Measurements from ENCODE around the gene MED9.
"Not testable (repeated sequence)": the region's sequence is repeated elsewhere in the genome, so short reads cannot be mapped to it uniquely, and the experiment has no call there.

MED9 gene, protein sequence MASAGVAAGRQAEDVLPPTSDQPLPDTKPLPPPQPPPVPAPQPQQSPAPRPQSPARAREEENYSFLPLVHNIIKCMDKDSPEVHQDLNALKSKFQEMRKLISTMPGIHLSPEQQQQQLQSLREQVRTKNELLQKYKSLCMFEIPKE

DNA sequence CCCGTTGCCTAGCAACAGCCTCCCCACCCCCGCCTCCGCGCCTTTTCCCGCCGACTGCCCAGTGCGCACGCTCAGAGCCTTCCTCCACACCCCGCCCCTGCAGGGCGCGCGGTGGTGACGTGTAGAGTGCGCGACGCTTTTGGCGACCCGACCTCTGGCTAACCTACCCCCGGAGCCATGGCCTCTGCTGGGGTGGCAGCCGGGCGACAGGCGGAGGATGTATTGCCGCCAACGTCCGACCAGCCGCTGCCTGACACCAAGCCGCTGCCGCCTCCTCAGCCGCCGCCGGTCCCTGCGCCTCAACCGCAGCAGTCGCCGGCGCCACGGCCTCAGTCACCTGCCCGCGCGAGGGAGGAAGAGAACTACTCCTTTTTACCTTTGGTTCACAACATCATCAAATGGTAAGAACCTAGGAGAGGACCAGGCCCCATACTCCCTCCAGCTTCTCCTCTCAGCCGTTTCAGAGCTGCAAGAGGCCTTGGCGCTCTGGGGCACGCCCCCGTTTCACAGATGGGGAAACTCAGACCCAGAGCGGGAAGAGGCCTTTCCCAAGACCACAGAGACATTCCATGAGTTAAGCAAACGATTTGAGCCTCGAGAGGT, at the start of gene MED9:
TSS of gene MED9 (plus strand) at position 136 of the 603 bp plus-strand sequence. CDS start at position 178, 42 bp downstream.
- peak; percentile 89 to 96 for DNase-seq (ENCODE audit: extremely low read depth in 1 of 2, low read depth in 1 of 2)

DNA sequence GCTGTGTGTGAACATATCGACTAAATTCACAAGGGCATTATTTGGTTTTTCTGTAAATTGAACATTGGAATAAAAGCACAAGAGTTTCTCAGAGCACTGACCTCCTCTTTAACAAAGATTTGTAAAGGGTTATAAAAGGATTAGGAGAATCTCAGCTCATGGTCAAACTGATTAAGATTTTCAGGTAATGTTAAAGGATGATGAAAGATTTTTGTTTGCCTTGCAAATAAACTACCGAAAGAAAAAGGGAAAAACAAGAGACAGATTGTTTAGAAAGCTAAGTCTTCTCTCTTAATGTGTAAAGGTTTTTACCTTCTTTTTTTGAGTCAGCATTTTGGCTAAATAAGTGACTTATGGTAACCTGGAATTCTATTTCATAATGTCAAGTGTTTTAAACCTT, 47.6 kb upstream of the MED9 start:
- no peak for DNase-seq (ENCODE audit: extremely low read depth in 1 of 2, low read depth in 1 of 2)

DNA sequence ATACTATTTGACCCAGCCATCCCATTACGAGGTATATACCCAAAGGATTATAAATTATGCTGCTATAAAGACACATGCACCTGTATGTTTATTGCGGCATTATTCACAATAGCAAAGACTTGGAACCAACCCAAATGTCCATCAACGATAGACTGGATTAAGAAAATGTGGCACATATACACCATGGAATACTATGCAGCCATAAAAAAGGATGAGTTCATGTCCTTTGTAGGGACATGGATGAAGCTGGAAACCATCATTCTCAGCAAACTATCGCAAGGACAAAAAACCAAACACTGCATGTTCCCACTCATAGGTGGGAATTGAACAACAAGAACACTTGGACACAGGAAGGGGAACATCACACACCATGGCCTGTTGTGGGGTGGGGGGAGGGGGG, 45.9 kb upstream of the MED9 start:
- not testable (repeated sequence) for DNase-seq (ENCODE audit: extremely low read depth in 1 of 2, low read depth in 1 of 2)

DNA sequence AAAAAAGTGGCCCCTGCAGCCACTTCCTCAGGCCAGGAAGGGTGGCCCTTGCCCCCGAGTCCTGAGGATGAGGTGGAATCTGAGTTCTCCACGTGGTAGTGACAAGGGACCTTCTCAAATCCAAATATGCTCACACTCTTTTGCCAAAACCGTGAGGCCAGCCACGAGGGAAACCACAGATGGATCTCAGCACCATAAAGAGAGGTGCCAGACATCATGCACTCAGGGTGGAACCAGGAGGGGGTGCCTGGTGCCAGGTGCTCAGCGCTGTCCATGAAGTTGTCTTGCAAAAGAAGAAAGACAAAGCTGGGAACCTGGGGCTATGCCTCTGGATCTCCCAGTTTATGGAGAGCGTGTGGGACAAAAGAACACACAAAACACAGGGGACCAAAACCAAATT, 45.2 kb upstream of the MED9 start:
- DNase-seq (ENCODE audit: extremely low read depth in 1 of 2, low read depth in 1 of 2), result no peak

DNA sequence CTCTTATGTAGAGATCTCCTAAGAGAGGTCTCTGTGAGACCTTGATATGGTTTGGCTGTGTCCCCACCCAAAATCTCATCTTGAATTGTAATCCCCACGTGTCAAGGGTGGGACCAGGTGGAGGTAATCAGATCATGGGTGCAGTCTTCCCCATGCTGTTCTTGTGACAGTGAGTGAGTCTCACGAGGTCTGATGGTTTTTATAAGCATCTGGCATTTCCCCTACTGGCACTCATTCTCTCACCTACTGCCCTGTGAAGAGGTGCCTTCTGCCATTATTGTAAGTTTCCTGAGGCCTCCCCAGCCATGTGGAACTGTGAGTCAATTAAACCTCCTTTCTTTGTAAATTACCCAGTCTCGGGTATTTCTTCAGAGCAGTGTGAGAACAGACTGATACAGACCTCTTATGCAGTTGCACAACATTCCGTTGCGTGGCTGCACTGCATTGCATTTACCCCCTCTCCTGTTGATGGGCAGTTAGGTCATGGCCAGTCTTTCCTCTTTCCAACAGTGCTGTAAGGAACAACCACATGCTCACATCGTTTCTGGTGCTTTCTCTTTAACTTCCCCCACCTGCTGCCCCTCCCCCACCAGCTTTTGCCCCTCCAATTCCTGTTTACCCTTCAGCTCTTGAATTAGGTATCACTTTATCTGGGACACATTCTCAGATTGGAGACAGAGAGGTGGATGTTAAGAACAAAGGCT, 43.6 kb upstream of the MED9 start:
- no peak for DNase-seq (ENCODE audit: extremely low read depth in 1 of 2, low read depth in 1 of 2)

DNA sequence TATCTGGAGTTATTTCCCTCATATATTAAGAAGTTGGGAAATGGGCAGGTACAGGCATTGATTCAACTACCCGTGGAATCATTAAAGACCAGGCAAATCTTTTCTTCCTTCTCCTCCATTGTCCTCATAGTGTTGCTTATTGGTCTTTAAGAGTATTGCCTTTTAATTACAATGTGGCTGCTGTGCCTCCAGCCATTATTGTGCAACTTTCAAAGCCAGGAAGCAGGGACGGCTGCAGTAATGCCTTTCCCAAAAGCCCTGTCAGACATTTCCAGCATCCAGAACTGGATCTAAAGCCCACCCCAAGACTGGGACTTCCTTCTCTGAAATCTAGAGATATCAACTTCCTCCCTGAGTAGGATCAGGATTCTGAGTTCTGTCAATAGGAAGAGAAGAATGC, 42.3 kb upstream of the MED9 start:
- no peak for DNase-seq (ENCODE audit: extremely low read depth in 1 of 2, low read depth in 1 of 2)

DNA sequence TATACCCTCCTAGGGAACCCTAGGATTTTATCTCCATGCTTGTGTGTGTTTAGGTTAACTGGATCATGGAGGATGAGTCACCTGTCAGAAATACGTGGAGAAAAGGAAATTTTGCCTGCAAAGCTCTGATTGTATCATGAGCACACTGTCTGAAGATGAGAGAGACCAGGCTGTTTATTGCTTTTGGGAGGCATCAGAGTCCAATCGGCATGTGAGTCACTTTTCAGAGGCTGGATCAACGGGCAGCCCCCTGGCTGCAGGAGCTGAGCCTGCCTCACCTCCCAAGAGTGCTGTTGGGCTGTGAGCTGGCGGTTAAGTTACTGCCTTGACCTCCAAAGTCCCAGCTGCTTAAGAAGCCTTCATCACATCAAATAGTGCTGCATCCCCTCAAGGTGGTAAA, 41.5 kb upstream of the MED9 start:
- DNase-seq (ENCODE audit: extremely low read depth in 1 of 2, low read depth in 1 of 2), result no peak

DNA sequence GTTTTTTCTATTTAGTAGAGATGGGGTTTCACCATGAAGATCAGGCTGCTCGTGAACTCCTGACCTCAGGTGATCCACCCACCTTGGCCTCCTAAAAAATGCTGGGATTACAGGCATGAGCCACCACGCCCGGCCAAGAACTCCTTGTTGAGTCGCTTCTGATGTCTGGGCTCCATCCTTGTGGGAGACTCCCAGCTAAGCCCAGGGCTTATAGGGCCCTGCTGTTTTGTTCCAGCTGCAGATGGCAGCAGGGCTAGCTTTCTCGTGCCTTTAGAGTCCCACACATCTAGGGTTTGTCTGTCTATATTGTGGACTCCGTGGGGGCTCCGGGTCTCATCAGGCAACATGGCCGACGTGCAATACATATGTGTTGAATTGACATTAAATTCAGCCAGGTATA, 39.3 kb upstream of the MED9 start:
- DNase-seq (ENCODE audit: extremely low read depth in 1 of 2, low read depth in 1 of 2), result no peak

DNA sequence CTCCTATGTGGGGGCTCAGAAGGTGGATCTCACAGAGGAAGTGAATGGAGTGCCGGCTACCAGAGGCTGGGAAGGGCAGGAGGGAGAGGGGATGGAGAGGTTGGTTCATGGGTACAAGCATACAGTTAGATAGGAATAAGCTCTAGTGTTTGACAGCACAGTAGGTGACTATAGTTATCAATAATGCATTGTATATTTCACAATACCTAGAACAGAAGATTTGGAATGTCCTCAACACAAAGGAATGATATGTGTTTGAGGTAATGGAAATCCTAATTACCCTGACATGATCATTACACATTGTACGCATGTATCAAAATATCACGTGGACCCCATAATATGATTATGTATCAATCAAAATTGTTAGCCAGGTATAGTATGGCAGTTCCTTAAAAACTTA, 38.9 kb upstream of the MED9 start:
- no peak for DNase-seq (ENCODE audit: extremely low read depth in 1 of 2, low read depth in 1 of 2)

DNA sequence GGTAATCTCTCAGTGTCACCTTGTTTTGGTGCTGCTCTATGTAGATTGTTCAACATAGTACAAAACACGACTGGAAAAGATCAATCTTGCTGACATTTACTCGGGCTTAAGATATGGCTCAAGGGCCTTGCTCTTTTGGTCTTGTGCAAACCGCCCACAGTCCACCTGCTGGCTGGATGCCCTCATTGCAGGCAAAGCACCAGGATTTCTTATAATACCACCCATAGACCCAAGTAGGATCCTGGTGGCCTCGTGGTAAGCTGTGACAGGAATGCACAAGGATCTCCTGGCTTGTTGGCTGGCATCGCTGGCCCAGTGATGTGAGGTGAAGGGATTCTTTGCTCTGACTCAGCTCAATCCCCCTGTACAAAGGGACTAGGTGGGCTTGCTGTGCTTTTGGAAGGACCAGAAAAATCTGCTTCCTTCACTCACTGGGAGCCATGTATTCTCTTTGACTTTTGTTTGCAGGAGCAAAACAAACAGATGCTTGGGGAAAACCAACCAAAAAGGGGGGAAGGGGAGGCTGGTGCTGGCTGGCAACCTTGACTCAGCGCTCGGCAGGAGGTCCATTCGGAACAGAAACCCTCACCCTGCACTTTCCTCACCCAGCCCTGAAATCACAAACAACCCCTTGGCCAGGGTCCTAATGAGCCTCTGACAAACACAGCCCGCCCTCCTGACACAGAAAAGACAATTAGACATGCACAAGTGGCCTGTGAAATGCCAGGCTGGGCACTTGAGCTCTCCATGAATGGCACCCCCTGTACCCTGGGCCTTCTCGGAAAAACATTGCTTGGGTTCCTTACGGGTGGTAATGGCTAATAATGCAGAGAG, 36.6 kb upstream of the MED9 start:
- DNase-seq (ENCODE audit: extremely low read depth in 1 of 2, low read depth in 1 of 2), result peak; percentile 33 to 60

DNA sequence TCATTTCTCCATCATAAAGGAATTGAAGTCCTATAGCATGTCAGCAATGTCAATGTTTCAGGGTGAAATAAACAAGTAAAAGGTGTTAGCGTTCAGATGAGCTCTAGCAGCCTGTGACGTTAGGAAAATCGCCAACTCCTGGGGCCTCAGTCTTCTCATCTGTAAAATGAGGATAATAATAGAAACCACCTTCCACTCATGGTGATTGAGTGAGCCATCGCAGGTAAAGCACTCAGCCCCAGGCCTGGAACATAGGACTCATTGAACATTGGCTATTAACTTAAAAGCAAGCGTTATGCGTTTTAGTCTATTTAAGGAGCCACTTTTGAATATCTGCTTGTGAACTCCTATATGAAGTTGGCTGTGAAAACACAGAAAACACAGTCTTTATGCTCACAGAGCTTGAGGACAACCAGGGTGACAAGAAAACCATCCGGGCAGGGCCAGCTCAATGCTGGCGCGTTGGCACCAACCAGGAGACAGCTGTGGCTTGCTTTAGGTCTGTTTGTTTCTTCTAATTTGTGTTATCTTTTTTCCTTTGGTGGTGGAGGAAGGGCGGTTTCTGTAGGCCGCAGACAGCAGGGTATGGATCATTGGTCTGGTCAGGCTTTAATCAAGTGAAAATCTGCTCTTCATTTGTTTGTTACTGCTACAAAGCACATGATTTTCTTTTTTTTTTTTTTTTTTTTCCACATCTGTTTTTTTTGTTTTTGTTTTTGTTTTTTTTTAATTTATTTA, 35.7 kb upstream of the MED9 start:
- DNase-seq (ENCODE audit: extremely low read depth in 1 of 2, low read depth in 1 of 2), result no peak

DNA sequence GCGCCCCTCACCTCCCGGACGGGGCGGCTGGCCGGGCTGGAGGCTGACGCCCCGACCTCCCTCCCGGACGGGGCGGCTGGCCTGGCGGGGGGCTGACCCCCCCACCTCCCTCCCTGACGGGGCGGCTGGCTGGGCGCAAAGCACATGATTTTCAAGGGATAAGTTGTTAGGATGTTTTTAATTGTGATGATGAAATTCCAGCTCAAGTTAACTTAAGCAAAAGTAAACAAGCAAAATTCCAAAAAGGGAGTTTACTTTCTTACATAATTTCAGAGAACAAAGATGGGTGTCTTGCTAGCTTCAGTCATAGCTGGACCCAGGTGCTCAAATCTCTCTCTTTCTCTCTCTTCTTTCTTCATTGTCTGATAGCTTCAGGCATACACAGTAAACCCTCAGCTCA, 33.6 kb upstream of the MED9 start:
- DNase-seq (ENCODE audit: extremely low read depth in 1 of 2, low read depth in 1 of 2), result no peak

DNA sequence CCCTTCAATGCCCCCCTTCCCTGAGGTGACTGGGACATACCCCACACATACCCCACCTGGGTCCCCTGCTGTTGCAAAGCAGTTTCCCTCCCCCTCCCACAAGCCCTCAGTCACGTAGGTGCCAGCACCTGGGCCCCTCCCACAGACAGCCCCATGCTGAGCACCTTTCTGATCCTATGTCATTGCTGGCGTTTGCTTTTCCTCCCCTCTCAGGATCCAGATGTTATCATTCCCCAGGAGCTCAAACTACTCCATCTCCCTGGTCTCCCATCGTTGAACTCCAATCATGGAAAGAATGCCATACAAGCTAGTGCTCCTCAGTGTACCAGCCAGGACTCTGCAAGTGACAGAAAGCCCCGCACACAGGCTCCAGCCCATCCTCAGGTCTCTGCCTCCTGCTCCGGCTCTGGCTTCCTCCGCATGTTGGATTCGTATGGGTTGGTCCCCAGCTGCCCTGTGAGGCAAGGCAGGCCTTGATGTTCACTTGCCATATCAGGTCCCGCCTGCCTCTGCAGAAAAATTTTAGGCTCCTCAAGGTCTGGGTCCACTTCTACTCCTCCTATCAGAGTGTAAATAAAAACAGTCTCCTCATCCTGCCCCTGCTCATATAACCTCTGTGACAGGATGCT, 31.4 kb upstream of the MED9 start:
- DNase-seq (ENCODE audit: extremely low read depth in 1 of 2, low read depth in 1 of 2), result no peak

DNA sequence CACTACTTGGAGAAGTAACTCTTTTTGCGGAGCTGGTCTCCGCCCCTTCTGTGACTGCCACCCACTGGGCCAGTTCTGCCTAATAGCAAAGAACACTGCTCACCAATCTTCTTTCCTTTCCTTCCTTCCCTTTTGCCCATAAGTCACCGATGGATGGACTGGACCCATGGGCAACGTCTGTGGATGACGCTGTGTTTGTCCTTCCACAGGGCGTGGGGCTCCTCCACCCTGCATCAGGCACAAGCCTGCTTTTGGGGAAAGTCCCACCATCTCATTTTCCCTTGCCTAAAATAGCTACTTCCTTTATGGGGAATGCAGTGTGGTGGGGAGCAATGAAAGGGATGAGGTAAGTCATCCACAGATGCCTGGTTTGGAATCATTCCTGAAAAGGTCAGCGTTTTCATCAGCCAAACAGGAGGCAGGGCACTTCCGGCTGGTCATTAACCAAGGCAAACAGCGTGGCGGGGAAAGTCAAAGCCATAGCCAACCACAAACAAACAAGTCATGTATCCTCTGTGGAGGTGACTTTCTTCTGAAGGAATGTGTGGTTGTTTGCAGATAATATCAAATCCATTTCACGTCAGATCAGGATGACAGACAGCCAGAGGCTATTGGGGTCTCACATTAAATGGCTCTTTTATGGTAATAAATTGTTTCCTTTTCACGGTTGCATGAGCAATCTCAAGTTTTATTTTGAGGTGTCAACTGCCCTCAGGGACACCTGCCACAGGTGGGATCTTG, 30.7 kb upstream of the MED9 start:
- DNase-seq (ENCODE audit: extremely low read depth in 1 of 2, low read depth in 1 of 2), result no peak

DNA sequence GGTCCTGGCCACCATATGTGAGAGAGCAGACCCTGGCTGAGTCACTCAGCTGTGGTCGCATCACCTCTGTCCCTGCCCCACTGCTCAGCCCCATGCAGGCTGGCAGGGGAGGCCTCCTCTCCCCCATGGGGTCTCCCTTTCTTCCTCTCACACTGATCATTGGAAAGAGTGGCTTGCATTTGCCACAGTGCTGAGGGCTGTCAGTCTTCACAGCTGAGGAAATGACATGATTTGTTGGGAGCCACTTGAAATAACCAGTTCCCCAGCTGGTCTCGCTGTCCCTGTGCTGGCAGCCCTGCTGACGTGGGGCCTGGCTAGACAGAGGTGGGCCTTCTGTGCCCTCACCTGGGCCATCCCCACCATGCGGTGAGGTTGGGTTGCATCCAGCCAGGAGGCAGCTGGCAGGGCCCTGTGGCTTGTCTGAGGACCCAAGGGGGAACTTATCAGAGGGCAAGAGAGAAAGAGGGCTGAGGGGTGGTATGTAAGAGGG, 30.1 kb upstream of the MED9 start:
- no peak for DNase-seq (ENCODE audit: extremely low read depth in 1 of 2, low read depth in 1 of 2)

DNA sequence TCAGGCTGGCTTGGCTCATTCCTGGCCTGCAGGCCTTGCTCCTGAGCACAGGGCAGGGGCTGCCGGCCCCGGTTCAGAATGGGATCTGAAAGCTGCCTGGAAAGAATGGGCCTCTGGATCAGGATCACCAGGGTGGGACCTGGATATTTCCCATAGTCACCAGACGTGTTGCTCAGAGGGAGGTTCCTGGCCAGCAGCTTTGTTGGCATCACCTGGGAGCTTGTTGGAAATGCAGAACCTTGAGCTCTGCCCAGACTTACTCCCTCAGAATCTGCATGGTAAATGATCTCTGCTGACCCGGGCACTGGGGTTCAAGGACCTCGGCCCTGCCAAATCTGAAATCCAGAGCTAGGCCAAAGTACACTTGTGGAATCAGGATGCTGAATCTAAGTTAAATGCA, 29.5 kb upstream of the MED9 start:
- no peak for DNase-seq (ENCODE audit: extremely low read depth in 1 of 2, low read depth in 1 of 2)

DNA sequence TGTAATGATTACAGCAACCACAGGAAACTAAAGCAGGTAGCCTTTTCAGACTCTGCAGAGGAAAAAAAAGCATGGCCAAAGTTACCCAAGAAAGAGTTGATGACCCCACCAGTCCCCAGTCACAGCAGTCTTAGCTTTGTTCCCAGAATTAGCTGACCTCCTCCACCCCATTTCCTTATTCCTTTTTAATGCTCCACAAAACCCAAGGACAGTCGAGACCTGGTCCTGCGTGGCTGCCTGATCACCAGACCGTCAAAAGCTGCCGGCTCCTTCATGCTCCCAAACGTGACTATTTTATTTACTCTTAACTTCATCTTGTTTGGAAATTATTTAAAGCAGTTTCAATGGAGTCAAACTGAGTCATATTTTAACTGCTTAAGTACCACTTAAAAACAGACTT, 28.7 kb upstream of the MED9 start:
- no peak for DNase-seq (ENCODE audit: extremely low read depth in 1 of 2, low read depth in 1 of 2)

DNA sequence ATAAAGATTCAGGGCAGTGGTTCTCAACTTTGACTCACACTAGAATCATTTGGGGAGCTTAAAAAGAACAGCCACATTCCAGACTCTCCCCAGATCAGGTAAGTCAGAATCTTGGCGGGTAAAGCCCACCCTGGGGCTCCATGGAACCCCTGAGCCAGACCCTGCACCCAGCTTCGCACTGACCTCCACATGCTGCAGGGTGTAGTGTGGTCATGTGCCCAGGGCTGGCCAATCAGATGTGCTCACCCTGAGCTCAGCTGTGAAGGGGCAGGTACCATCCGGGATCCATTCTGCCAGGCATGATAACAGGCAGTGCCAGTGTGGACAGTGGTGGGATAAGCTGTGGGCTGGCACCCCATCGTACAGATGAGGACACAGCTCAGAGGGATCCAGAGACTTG, 28.1 kb upstream of the MED9 start:
- DNase-seq (ENCODE audit: extremely low read depth in 1 of 2, low read depth in 1 of 2), result no peak

DNA sequence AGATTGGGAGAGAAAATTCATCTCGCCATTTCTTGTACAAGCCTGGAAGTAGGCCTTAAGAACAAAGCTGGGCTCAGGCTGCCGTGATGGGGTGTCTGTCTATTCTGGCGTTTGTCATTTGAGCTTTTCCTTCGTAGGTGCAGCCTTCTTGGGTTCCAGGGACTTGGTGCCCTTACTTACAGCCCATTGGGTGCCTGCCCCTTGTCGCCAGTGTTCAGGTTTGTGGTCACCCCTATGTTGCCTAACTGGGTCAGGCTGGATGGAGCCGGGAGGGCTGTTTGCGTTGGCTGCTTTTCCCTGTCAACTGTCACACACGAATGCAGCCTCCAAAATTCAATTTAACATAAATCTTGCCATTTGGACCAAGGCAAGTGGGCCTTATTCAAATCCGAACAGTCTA, 23.7 kb upstream of the MED9 start:
- DNase-seq (ENCODE audit: extremely low read depth in 1 of 2, low read depth in 1 of 2), result no peak

DNA sequence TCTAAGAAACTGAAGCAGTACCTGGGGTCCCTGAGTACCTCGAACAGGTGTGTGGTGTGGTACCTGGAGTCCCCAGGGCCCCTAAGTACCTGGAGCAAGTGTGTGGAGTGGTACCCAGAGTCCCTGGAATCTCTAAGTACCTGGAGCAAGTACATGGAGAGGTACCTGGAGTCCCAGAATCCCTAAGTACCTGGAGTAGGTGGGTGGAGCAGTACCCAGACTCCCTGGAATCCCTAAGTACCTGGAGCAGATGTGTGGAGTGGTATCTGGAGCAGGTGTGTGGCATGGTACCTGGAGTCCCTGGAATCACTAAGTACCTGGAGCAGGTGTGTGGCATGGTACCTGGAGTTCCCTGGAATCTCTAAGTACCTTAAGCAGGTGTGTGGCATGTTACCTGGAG, 22.5 kb upstream of the MED9 start:
- no peak for DNase-seq (ENCODE audit: extremely low read depth in 1 of 2, low read depth in 1 of 2)
